ENCODE data around the gene FRZB.

Gene FRZB

GRCh38 chr2:182836451-182836850 is 30.0 kb downstream of the FRZB start:
- DNase-seq (ENCODE audit: low read depth), result no peak

- no peak for DNase-seq (ENCODE audit: low read depth)
Measured at GRCh38 chr2:182834293-182834692, 32.1 kb downstream of the FRZB start.

GRCh38 chr2:182833084-182833854 is 33.2 kb downstream of the FRZB start:
- no peak for DNase-seq (ENCODE audit: low read depth)

- no peak for DNase-seq (ENCODE audit: low read depth)
Measured at GRCh38 chr2:182831921-182832320, 34.5 kb downstream of the FRZB start.

GRCh38 chr2:182831101-182831500 is 35.3 kb downstream of the FRZB start:
- DNase-seq (ENCODE audit: low read depth), result no peak

GRCh38 chr2:182827182-182827879 is 39.1 kb downstream of the FRZB start:
- DNase-seq (ENCODE audit: low read depth), result no peak

- DNase-seq (ENCODE audit: low read depth), result no peak
Measured at GRCh38 chr2:182826496-182826895, 39.9 kb downstream of the FRZB start.

GRCh38 chr2:182826064-182826463 is 40.4 kb downstream of the FRZB start:
- DNase-seq (ENCODE audit: low read depth), result no peak

GRCh38 chr2:182824767-182825158 is 41.7 kb downstream of the FRZB start:
- DNase-seq (ENCODE audit: low read depth), result no peak

- no peak for DNase-seq (ENCODE audit: low read depth)
Measured at GRCh38 chr2:182824056-182824766, 42.2 kb downstream of the FRZB start.

- DNase-seq (ENCODE audit: low read depth), result no peak
Measured at GRCh38 chr2:182822733-182823132, 43.7 kb downstream of the FRZB start.

GRCh38 chr2:182821182-182821581 is 45.3 kb downstream of the FRZB start:
- no peak for DNase-seq (ENCODE audit: low read depth)

- no peak for DNase-seq (ENCODE audit: low read depth)
Measured at GRCh38 chr2:182819412-182819811, 47.0 kb downstream of the FRZB start.

- DNase-seq (ENCODE audit: low read depth), result no peak
Measured at GRCh38 chr2:182818925-182819324, 47.5 kb downstream of the FRZB start.

- DNase-seq (ENCODE audit: low read depth), result no peak
Measured at GRCh38 chr2:182818501-182818900, 47.9 kb downstream of the FRZB start.

- DNase-seq (ENCODE audit: low read depth), result no peak
Measured at GRCh38 chr2:182817558-182817957, 48.9 kb downstream of the FRZB start.

GRCh38 chr2:182816866-182817265 is 49.6 kb downstream of the FRZB start:
- DNase-seq (ENCODE audit: low read depth), result no peak

GRCh38 chr2:182814804-182815203 is 51.6 kb downstream of the FRZB start:
- no peak for DNase-seq (ENCODE audit: low read depth)

- no peak for DNase-seq (ENCODE audit: low read depth)
Measured at GRCh38 chr2:182814380-182814779, 52.1 kb downstream of the FRZB start.

- DNase-seq (ENCODE audit: low read depth), result no peak
Measured at GRCh38 chr2:182810087-182810486, 56.4 kb downstream of the FRZB start.

GRCh38 chr2:182807319-182807718 is 59.1 kb downstream of the FRZB start:
- no peak for DNase-seq (ENCODE audit: low read depth)

- no peak for DNase-seq (ENCODE audit: low read depth)
Measured at GRCh38 chr2:182804128-182804527, 62.3 kb downstream of the FRZB start.

GRCh38 chr2:182798736-182799135 is 67.7 kb downstream of the FRZB start:
- DNase-seq (ENCODE audit: low read depth), result no peak
